ENCODE data around the gene CDK16.
A peak's percentile ranks its signal among the peaks of the same experiment; 100 is the strongest.

The CDK16 gene

DNA sequence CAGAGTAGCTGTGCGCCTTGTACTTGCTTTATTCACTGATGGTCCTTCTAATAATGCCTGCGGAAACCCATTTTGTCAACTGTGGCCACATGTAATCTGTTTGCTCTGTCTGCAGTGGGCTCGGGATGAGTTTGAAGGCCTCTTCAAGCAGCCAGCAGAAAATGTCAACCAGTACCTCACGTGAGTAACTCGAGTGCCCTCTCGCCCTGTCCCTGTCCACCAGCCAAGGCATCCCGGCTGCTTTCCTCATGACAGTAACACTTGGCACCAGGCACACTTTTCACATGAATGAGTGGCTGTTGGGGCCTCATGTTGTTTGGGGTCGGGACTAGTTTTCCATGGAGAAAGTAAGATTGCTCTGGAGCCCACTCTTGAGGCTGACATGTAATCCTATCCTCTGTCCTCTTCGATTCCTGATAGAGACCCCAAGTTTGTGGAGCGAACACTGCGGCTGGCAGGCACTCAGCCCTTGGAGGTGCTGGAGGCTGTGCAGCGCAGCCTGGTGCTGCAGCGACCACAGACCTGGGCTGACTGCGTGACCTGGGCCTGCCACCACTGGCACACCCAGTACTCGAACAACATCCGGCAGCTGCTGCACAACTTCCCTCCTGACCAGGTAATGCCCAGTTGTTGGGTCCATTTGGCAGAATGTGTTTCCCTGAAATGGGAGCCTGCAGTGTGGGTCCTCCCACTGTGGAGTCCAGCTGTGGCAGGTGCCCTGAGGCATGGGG, 8.8 kb upstream of the CDK16 start:
- DNase-seq: no peak

GRCh38 chrX:47210661-47211425, 7.6 kb upstream of the CDK16 start:
- no peak for DNase-seq

DNA sequence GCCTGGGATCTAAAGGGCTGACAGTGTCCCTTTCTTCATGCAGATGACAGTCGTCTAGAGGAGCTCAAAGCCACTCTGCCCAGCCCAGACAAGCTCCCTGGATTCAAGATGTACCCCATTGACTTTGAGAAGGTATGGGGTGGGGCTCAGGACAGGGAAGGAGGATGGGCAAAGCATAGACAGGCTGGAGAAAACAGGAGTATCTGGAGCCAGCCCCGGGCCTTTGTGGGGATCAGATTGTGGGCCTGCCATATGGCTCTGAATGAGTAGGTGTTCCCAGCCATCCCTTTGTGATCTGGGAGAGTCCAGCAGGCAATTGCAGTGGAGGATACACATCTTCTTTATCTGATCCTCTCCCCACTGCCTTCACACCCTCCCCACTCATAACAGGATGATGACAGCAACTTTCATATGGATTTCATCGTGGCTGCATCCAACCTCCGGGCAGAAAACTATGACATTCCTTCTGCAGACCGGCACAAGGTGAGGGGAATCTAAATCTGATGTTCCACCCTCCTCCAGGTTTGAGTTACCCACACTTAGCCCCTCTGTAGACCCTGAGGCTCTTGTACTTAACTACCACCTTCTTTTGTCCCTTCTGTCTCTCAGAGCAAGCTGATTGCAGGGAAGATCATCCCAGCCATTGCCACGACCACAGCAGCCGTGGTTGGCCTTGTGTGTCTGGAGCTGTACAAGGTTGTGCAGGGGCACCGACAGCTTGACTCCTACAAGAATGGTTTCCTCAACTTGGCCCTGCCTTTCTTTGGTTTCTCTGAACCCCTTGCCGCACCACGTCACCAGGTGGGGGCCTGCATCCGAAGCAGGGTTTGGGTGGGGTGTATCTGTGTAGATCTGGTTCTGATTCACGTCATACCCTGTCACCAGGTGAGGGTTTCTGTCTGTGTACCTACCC, 5.8 kb upstream of the CDK16 start:
- no peak for DNase-seq

GRCh38 chrX:47214435-47215077, 3.9 kb upstream of the CDK16 start:
- DNase-seq: no peak

DNA sequence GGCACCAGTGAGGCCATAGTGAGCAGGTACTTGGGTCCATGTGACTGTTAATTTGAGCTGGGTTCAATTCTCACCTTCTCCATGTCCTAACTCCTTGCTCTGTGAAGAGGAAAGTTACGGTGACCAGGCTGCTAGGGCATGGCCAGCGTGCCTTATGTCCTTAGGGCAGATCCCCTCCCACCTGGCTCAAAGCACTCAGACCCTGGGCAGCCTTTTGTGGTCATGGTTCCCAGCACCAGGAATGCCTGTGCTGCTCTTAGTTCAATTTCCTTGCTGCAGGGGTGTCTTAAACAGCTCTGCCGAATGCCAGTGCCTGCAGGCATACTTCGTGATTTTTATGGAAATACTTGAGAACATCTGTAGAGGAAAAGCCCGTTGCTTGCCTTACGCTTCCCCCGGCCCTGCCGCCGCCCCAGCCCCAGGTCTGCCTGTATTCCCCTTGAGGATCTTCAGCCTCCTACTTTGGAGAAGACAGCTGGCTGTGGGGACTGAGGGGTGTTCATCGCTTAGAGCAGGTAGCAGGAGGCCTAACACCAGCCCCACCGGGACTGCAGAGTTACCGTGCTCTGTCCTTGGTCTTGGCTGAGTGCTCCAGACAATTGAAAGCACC, 3.1 kb upstream of the CDK16 start:
- no peak for DNase-seq

DNA sequence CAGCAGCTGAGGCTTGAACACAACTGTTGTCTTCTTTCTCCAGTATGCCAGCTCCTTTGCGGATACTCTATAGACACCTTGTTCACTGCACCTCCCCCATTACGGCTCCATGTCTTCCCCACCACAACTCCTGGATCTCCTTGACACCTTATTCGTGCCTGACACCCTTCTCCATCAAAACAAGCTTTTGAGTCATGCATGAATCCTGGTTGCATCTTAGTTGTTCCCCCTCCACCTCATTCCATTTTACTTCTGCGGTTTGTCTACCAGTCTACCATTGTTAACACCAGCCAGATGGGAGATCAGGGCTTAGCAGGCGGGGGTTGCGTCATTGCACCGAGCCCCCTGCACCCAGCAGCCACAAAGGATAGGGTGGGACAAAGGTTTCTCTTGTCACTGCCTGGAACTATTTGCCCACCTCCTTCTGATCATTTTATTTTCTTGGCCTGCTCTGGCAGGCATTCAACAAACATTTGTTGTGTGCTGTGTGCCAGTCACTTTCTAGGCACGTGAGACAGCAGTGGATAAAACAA, 2.0 kb upstream of the CDK16 start:
- DNase-seq: no peak

GRCh38 chrX:47217121-47217851, 1.2 kb upstream of the CDK16 start:
- peak; percentile 28 for DNase-seq

DNA sequence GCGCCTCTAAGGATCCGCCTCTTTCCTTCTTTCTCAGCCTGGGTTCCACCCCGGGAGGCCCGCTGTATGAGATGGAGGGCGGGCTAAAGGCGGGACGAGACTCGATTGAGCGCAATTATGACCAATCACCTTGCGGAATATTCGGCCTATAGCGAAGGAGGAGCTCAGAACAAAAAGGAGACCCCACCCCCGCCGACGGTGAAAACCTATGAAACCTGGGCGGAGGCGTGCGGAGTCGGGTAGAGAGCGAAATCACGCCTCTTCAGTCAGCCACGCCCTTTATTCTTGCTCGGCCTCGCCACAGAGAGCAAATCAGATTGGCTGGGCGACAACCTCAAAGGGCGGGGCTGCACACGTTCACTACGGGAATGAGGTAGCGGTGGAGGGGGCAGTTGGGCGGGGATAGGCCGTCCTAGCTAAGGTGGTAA, 615 bp upstream of the CDK16 start:
- peak; percentile 95 for DNase-seq

GRCh38 chrX:47218920-47219815, 687 bp downstream of the CDK16 start:
- DNase-seq: peak; percentile 59

DNA sequence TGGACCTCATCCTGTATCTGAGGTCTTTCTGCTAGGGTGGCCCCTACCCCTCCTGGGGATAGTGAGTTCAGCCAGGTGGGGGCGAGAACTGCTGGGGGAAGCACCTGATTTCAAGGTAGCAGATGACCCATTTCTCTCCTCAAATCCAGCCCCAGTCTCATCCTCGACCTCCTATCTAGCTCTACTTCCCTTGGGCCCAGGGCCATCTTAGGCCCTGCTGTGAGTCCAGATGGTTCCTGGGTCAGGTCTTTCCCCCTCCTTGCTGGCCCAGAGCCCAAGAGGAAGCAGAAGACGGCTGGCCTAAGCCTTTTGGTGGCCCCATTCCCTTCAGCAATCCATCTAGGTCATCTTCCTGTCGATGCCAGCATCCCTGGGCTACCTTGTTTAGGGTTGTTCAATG, 3.3 kb downstream of the CDK16 start:
- no peak for DNase-seq

DNA sequence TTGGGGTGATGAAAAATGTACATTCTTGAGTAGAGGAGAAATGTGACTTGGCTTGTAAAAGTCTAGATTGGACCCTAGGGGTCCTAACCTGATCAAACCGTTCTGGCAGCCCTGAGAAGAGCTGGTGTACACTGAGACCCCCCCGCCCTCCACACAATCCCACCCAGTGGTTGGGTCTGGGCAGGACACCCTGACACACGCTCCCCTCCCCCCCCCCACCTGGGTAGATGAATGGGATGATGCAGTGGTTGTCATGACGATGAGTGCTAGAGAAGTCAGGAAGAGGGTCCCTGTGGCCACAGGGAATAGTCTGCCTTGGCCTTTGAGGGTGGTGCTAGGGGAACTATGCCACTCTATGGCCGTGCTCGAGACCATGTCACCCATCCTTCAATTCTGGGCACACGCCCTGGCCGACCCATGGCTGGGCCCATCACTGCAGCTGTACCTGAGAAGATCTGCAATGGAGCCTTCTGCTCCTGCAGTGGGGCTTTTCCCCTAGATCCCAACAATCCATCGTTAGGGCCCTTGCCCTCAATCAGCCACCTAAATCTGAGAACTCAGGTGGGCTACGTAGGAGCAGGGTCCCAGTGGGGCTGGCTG, 4.4 kb downstream of the CDK16 start:
- no peak for DNase-seq

DNA sequence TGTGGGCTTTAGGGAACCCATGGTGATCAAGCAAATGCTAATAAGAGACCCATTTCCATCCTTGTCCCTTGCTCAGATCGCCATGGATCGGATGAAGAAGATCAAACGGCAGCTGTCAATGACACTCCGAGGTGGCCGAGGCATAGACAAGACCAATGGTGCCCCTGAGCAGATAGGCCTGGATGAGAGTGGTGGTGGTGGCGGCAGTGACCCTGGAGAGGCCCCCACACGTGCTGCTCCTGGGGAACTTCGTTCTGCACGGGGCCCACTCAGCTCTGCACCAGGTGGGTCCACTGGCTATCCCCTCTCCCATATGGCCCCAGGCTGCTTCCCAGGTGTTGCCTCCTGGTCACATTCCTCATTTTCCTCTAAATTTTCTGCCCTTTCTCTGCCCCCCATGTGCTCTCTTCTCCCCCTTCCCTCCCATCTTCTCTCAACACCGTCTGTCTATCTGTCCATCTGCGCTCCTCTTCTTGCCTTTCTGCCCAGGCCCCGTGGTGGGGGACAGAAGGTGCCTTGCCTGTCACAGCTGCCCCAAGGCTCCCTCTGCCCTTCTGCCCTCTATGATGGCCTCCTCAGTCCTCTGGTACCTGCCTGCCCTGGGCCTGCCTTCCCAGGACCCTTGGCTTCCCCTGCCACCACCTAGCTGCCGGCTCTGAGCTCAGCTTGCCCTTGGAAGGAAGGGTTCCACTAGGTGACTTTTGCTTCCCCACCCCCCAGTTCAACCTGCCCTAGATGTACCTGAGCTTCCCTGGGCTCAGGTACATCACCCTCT, 5.2 kb downstream of the CDK16 start:
- no peak for DNase-seq

- no peak for DNase-seq
These were observed 5.9 kb downstream of the CDK16 start for GRCh38 chrX:47224266-47224895.

GRCh38 chrX:47224896-47225290, 6.4 kb downstream of the CDK16 start:
- DNase-seq: no peak

DNA sequence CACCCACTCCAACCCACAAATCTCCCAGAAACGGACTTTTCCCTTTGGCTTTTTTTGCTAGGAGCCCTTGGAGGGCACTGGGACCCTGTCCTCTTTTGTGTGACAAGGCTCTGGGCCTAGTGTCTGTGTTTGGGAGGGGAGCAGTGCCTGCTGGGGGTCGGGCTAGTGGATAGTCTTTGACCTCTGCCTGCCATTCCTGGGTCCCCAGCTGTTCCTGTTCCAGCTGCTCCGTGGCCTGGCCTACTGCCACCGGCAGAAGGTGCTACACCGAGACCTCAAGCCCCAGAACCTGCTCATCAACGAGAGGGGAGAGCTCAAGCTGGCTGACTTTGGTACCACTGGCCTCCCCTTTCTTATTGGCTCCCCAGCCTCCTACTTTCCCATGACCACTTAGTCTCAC, 7.6 kb downstream of the CDK16 start:
- no peak for DNase-seq

DNA sequence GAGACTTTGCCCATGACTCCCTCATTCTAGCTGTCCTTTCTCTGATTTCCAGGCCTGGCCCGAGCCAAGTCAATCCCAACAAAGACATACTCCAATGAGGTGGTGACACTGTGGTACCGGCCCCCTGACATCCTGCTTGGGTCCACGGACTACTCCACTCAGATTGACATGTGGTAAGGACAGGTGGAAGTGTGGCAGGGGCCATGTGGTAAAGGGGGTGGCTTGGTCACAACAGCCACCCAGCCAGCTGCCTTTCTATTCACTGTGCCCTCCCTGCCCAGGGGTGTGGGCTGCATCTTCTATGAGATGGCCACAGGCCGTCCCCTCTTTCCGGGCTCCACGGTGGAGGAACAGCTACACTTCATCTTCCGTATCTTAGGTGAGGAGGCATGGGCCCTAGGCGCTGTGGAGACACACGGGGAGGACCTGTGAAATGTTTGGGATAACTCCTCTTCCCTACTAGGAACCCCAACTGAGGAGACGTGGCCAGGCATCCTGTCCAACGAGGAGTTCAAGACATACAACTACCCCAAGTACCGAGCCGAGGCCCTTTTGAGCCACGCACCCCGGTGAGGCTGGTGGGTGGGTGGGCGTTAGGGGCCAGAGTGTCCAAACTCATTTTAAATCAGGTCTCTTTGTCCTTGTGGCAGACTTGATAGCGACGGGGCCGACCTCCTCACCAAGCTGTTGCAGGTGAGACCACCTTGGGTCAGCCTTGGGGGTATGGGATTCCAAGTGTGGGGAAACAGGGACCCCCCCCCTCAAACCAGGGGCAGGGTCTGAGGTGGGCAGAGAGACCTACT, 8.3 kb downstream of the CDK16 start:
- DNase-seq: no peak

GRCh38 chrX:47227334-47227583, 8.8 kb downstream of the CDK16 start:
- no peak for DNase-seq

Data from activated CD4-positive, alpha-beta T cell treated with anti-CD3 and anti-CD28 coated beads for 48 hours (primary cell).